WTC11 (cell line): ENCODE measurements around the gene MTG1. TPM values are rescaled to one million over a fixed set of nuclear protein-coding genes. Genes with fewer than 3 reads are reported as not detected.

Experiments used
- ATAC-seq: fragments of 200-7000 bp; cut with Tn5 transposase; 2 replicates; pipeline ENCODE4 v1.10.0; 2021; ENCODE audit warnings: mild to moderate bottlenecking, moderate library complexity
- CTCF ChIA-PET: fragments of 300-600 bp; sonication (Branson Sonifier 250); formaldehyde crosslinking; loops from one replicate; lab custom pipeline; 2021; ENCODE audit warnings: antibody characterized with exemption; lab: Charles Lee
- POLR2A ChIA-PET: fragments of 350-600 bp; sonication (Branson Sonifier 250); formaldehyde crosslinking; loops from one replicate; lab custom pipeline; 2021; ENCODE audit warnings: antibody characterized with exemption; lab: Charles Lee
- DNase-seq: peaks from one replicate; pipeline ENCODE4 v3.0.0; 2021; ENCODE audit warnings: low spot score
- H3K27ac Mint-ChIP-seq: 2 replicates; pipeline ENCODE4 v1.8.0; 2021; ENCODE audit warnings: mixed read lengths
- H3K27me3 Mint-ChIP-seq: 2 replicates; pipeline ENCODE4 v1.8.0; 2021; ENCODE audit warnings: low read depth, mild to moderate bottlenecking, moderate library complexity, mixed read lengths
- H3K36me3 Mint-ChIP-seq: 2 replicates; pipeline ENCODE4 v1.8.0; 2021; ENCODE audit warnings: mixed read lengths
- H3K4me1 Mint-ChIP-seq: 2 replicates; pipeline ENCODE4 v1.8.0; 2022; ENCODE audit warnings: mixed read lengths
- H3K4me3 Mint-ChIP-seq: 2 replicates; pipeline ENCODE4 v1.8.0; 2021; ENCODE audit warnings: mild to moderate bottlenecking, moderate library complexity, mixed read lengths
- H3K9me3 Mint-ChIP-seq: 2 replicates; pipeline ENCODE4 v1.8.0; 2021; ENCODE audit warnings: mixed read lengths
- ARID4B ChIP-seq: sonication (generic); formaldehyde crosslinking; IDR thresholded peaks from 2 replicates; pipeline ENCODE4 v1.8.0; 2023; ENCODE audit warnings: missing genetic modification reagents, mild to moderate bottlenecking, borderline replicate concordance
- ATF2 ChIP-seq: sonication (generic); formaldehyde crosslinking; IDR thresholded peaks from 2 replicates; pipeline ENCODE4 v1.8.1; 2022; ENCODE audit warnings: low read depth, missing genetic modification reagents, borderline replicate concordance
- CBFB ChIP-seq: sonication (generic); formaldehyde crosslinking; IDR thresholded peaks from 2 replicates; pipeline ENCODE4 v1.8.1; 2022; ENCODE audit warnings: mild to moderate bottlenecking, low read depth, missing genetic modification reagents
- E2F5 ChIP-seq: sonication (generic); formaldehyde crosslinking; IDR thresholded peaks from 2 replicates; pipeline ENCODE4 v1.8.1; 2022; ENCODE audit warnings: mild to moderate bottlenecking, moderate library complexity, missing genetic modification reagents
- ETV6 ChIP-seq: sonication (generic); formaldehyde crosslinking; IDR thresholded peaks from 2 replicates; pipeline ENCODE4 v1.8.1; 2022; ENCODE audit warnings: mild to moderate bottlenecking, missing genetic modification reagents
- FOXK1 ChIP-seq: sonication (generic); formaldehyde crosslinking; IDR thresholded peaks from 2 replicates; pipeline ENCODE4 v1.8.0; 2022; ENCODE audit warnings: mild to moderate bottlenecking, moderate library complexity, missing genetic modification reagents
- JAZF1 ChIP-seq: fragments of 250-450 bp; sonication (Bioruptor Pico); IDR thresholded peaks from 2 replicates; pipeline ENCODE4 v1.9.0; 2021; ENCODE audit warnings: moderate library complexity, mild to moderate bottlenecking, inconsistent platforms
- NFATC4 ChIP-seq: fragments of 250-450 bp; sonication (Bioruptor Pico); IDR thresholded peaks from 2 replicates; pipeline ENCODE4 v1.9.0; 2021; ENCODE audit warnings: mild to moderate bottlenecking
- OVOL2 ChIP-seq: fragments of 250-450 bp; sonication (Bioruptor Pico); IDR thresholded peaks from 2 replicates; pipeline ENCODE4 v1.9.0; 2021; ENCODE audit warnings: mild to moderate bottlenecking, borderline replicate concordance
- SMAD3 ChIP-seq: sonication (generic); formaldehyde crosslinking; IDR thresholded peaks from 2 replicates; pipeline ENCODE4 v1.8.0; 2022; ENCODE audit warnings: missing genetic modification reagents, mild to moderate bottlenecking, borderline replicate concordance
- ZBTB21 ChIP-seq: sonication (generic); formaldehyde crosslinking; IDR thresholded peaks from 2 replicates; pipeline ENCODE4 v1.8.1; 2023; ENCODE audit warnings: mild to moderate bottlenecking, missing genetic modification reagents, borderline replicate concordance
- ZMAT4 ChIP-seq: fragments of 250-450 bp; sonication (Bioruptor Pico); IDR thresholded peaks from 2 replicates; pipeline ENCODE4 v1.9.0; 2021; ENCODE audit warnings: mild to moderate bottlenecking
- ZNF138 ChIP-seq: sonication (generic); formaldehyde crosslinking; conservative IDR thresholded peaks from 2 replicates; pipeline ENCODE4 v1.8.1; 2022; ENCODE audit warnings: mild to moderate bottlenecking, moderate library complexity, missing genetic modification reagents
- ZNF423 ChIP-seq: fragments of 250-450 bp; sonication (Bioruptor Pico); IDR thresholded peaks from 2 replicates; pipeline ENCODE4 v2.1.2; 2022; ENCODE audit warnings: mild to moderate bottlenecking, moderate library complexity
- total RNA-seq: library from RNA; stranded (reverse); gene quantifications from 3 replicates; pipeline ENCODE4 v1.2.3, GENCODE V29; 2021
- TF ChIP-seq, protein P1 (sequence below): sonication (generic); formaldehyde crosslinking; IDR thresholded peaks from 2 replicates; pipeline ENCODE4 v1.8.1; 2023; ENCODE audit warnings: mild to moderate bottlenecking, moderate library complexity, missing genetic modification reagents
- TF ChIP-seq, protein P2 (sequence below): fragments of 250-450 bp; sonication (Bioruptor Pico); IDR thresholded peaks from 2 replicates; pipeline ENCODE4 v2.1.2; 2022; ENCODE audit warnings: mild to moderate bottlenecking, moderate library complexity
- TF ChIP-seq, protein P3 (sequence below): sonication (generic); formaldehyde crosslinking; IDR thresholded peaks from 2 replicates; pipeline ENCODE4 v1.8.0; 2022; ENCODE audit warnings: mild to moderate bottlenecking, missing genetic modification reagents
- TF ChIP-seq, protein P4 (sequence below): sonication (generic); formaldehyde crosslinking; IDR thresholded peaks from 2 replicates; pipeline ENCODE4 v1.8.0; 2023; ENCODE audit warnings: mild to moderate bottlenecking, missing genetic modification reagents

The MTG1 gene
- total RNA-seq, 1 experiment from 2014 or later, result 63.0 TPM

- Mint-ChIP-seq H3K4me1 (no peaks in the 10 kb centered on the region), H3K27ac (no peak overlapping the region), H3K27me3 (peaks cover 12% of the 10 kb centered on the region), H3K36me3 (peaks cover 25% of the 10 kb centered on the region), H3K4me3 (no peak overlapping the region), H3K9me3 (no peaks in the 10 kb centered on the region)
- ChIA-PET POLR2A (no interaction called here), CTCF (no interaction called here)
- no peak for ATAC-seq
- TF ChIP-seq SMAD3 (CRISPR knock-in tag), result no peak
- TF ChIP-seq, protein P1, sequence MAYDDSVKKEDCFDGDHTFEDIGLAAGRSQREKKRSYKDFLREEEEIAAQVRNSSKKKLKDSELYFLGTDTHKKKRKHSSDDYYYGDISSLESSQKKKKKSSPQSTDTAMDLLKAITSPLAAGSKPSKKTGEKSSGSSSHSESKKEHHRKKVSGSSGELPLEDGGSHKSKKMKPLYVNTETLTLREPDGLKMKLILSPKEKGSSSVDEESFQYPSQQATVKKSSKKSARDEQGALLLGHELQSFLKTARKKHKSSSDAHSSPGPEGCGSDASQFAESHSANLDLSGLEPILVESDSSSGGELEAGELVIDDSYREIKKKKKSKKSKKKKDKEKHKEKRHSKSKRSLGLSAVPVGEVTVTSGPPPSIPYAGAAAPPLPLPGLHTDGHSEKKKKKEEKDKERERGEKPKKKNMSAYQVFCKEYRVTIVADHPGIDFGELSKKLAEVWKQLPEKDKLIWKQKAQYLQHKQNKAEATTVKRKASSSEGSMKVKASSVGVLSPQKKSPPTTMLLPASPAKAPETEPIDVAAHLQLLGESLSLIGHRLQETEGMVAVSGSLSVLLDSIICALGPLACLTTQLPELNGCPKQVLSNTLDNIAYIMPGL (CRISPR knock-in tag), result no peak
- TF ChIP-seq ZNF423 (CRISPR knock-in tag), result no peak
- no peak for TF ChIP-seq ZBTB21 (CRISPR knock-in tag)
- TF ChIP-seq FOXK1 (CRISPR knock-in tag), result no peak
- TF ChIP-seq NFATC4, result no peak
- TF ChIP-seq OVOL2 (CRISPR knock-in tag), result no peak
- DNase-seq, result no peak
Observed at GRCh38 chr10:133359972-133360610, 33.9 kb upstream of the MTG1 start.

GRCh38 chr10:133361227-133361626 lies 32.7 kb upstream of the MTG1 start:
- peaks cover 33% of the 10 kb centered on the region for H3K36me3 Mint-ChIP-seq
- ChIA-PET CTCF (interaction anchor here (1.5 to 2.4 kb wide), 3 partner anchors 31 to 47 kb away, joined by 3 to 14 read pairs (median 6); no protein-coding TSS in a partner anchor), POLR2A (interaction anchor here (0.9 kb wide), 1 partner anchor 12 kb away, joined by 3 read pairs; the partner anchor contains the start of gene ECHS1)
- ATAC-seq, result no peak
- DNase-seq, result no peak
- H3K27me3 Mint-ChIP-seq, result peaks cover 12% of the 10 kb centered on the region
- H3K27ac Mint-ChIP-seq, result no peak overlapping the region
- no peaks in the 10 kb centered on the region for H3K4me1 Mint-ChIP-seq
- no peak overlapping the region for H3K4me3 Mint-ChIP-seq
- H3K9me3 Mint-ChIP-seq, result no peaks in the 10 kb centered on the region
- TF ChIP-seq ZMAT4 (CRISPR knock-in tag), result no peak
- TF ChIP-seq, protein P2, sequence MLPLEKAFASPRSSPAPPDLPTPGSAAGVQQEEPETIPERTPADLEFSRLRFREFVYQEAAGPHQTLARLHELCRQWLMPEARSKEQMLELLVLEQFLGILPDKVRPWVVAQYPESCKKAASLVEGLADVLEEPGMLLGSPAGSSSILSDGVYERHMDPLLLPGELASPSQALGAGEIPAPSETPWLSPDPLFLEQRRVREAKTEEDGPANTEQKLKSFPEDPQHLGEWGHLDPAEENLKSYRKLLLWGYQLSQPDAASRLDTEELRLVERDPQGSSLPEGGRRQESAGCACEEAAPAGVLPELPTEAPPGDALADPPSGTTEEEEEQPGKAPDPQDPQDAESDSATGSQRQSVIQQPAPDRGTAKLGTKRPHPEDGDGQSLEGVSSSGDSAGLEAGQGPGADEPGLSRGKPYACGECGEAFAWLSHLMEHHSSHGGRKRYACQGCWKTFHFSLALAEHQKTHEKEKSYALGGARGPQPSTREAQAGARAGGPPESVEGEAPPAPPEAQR, result no peak
- no peak for TF ChIP-seq ZNF138
- TF ChIP-seq ARID4B (CRISPR knock-in tag), result no peak
- TF ChIP-seq, protein P3, sequence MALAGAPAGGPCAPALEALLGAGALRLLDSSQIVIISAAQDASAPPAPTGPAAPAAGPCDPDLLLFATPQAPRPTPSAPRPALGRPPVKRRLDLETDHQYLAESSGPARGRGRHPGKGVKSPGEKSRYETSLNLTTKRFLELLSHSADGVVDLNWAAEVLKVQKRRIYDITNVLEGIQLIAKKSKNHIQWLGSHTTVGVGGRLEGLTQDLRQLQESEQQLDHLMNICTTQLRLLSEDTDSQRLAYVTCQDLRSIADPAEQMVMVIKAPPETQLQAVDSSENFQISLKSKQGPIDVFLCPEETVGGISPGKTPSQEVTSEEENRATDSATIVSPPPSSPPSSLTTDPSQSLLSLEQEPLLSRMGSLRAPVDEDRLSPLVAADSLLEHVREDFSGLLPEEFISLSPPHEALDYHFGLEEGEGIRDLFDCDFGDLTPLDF, result no peak
- no peak for TF ChIP-seq E2F5 (CRISPR knock-in tag)
- TF ChIP-seq, protein P4, sequence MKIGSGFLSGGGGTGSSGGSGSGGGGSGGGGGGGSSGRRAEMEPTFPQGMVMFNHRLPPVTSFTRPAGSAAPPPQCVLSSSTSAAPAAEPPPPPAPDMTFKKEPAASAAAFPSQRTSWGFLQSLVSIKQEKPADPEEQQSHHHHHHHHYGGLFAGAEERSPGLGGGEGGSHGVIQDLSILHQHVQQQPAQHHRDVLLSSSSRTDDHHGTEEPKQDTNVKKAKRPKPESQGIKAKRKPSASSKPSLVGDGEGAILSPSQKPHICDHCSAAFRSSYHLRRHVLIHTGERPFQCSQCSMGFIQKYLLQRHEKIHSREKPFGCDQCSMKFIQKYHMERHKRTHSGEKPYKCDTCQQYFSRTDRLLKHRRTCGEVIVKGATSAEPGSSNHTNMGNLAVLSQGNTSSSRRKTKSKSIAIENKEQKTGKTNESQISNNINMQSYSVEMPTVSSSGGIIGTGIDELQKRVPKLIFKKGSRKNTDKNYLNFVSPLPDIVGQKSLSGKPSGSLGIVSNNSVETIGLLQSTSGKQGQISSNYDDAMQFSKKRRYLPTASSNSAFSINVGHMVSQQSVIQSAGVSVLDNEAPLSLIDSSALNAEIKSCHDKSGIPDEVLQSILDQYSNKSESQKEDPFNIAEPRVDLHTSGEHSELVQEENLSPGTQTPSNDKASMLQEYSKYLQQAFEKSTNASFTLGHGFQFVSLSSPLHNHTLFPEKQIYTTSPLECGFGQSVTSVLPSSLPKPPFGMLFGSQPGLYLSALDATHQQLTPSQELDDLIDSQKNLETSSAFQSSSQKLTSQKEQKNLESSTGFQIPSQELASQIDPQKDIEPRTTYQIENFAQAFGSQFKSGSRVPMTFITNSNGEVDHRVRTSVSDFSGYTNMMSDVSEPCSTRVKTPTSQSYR, result no peak
- TF ChIP-seq CBFB (CRISPR knock-in tag), result no peak
- TF ChIP-seq ATF2 (CRISPR knock-in tag), result no peak
- no peak for TF ChIP-seq JAZF1
- no peak for TF ChIP-seq ETV6 (CRISPR knock-in tag)
